Fibroblast of mammary gland (primary cell): Measurements from ENCODE around the gene CENPL.

Experiments used
- DNase-seq: peaks from one replicate; pipeline ENCODE4 v3.0.0-alpha.2; 2010; ENCODE audit warnings: low read depth
- H3K4me3 ChIP-seq: 2 replicates; pipeline ENCODE4 v1.5.1; 2011; ENCODE audit warnings: low read depth, mild to moderate bottlenecking, low read length, moderate library complexity; ENCODE audit not compliant: control insufficient read depth
- TF ChIP-seq, protein P1 (sequence below): conservative IDR thresholded peaks from 2 replicates; pipeline ENCODE4 v1.5.1; 2011; ENCODE audit warnings: low read depth, low read length, inconsistent platforms; ENCODE audit not compliant: control insufficient read depth, insufficient read depth

CENPL gene

DNA sequence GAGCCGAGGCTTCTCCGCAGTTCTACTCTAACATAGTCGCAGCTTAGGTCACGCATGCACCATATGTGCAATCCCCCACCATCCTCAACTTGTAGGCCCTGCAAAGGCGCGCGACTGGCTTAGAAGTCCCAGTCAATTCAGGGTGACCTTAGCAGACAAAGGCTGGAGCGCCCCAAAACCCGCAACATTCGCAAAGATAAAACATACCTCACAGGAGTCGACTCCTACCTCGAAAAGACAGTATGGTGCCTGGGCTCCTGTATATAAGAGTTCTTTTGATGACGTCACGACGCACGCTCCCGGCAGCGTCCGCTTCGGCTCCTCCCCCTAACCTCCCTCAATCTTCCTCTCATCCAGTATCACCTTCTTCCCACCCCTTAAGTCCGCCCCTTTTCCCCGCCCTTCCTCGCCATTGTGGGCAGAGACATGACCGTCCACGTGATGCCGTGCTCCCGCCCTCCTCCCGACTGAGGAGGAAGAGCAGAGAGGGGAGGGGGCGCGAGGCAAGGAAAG, 43.1 kb upstream of the CENPL start, which contains the start of gene GAS5:
GAS5 (minus strand) TSS at position 237 of the 513 bp plus-strand sequence.
- DNase-seq = peak; percentile 99
- TF ChIP-seq, protein P1, sequence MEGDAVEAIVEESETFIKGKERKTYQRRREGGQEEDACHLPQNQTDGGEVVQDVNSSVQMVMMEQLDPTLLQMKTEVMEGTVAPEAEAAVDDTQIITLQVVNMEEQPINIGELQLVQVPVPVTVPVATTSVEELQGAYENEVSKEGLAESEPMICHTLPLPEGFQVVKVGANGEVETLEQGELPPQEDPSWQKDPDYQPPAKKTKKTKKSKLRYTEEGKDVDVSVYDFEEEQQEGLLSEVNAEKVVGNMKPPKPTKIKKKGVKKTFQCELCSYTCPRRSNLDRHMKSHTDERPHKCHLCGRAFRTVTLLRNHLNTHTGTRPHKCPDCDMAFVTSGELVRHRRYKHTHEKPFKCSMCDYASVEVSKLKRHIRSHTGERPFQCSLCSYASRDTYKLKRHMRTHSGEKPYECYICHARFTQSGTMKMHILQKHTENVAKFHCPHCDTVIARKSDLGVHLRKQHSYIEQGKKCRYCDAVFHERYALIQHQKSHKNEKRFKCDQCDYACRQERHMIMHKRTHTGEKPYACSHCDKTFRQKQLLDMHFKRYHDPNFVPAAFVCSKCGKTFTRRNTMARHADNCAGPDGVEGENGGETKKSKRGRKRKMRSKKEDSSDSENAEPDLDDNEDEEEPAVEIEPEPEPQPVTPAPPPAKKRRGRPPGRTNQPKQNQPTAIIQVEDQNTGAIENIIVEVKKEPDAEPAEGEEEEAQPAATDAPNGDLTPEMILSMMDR = no peak
- peak within 1 kb of the TSS; percentile 98 for H3K4me3 ChIP-seq

DNA sequence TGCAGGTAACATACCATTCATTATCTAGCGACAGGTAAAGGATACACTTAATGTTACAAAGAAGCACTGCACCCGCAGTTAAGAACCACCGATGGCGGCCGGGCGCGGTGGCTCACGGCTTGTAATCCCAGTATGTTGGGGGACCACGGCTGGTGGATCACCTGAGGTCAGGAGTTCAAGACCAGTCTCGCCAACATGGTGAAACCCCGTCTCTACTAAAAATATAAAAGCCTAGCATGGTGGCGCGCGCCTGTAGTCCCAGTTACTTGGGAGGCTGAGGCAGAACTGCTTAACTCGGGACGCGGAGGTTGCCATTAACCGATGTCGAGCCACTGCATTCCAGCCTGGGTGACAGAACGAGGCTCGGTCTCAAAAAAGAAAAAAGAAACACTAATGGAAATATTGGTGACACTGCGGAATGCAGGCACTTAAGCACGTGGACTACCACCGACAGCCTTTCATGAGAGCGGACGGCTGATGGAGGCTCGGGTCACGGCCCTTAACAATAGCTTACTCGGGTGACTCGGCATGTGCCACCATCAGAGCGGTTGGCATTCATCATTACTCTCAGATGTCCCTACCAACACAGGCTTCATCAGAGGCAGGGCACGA, 42.6 kb upstream of the CENPL start:
- peak overlapping the region; percentile 98 for H3K4me3 ChIP-seq
- TF ChIP-seq, protein P1 = no peak
- DNase-seq = no peak

DNA sequence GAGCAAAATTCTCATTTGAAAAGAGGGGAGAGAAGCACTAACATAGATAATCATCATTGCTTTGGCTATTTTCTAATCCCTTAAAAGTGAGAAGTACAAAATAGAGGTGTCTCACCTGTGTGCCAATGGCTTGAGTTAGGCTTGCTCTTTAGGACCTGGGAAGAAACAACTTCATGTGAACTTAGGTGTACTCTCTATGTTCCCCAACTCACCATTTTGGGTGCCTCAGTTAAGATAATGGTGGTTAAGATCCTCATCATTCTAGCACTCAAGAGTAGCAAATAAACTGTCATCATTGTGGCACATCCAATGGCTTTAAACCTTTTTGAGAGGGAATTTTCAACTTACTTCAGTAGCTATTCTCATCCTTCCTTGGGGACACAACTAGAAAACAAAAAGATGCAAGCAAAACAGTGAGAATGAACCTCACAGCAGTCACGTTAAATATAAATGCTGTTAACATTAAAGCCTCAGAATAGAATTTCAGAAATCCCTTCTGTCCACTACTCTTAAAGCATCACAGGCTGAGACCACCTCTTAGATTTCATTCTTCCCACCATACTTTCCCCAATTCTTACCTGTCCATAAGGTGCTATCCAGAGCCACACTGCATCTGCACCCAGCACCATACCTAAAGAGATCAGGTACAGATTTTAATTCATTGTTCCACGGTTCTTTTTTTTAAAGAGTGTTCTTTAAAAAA, 41.9 kb upstream of the CENPL start:
- no peak for DNase-seq
- H3K4me3 ChIP-seq = peak overlapping the region; percentile 98
- TF ChIP-seq, protein P1 = no peak

GRCh38 chr1:173865468-173866164, 40.9 kb upstream of the CENPL start:
- H3K4me3 ChIP-seq = peak overlapping the region; percentile 98

GRCh38 chr1:173864179-173864867, 39.6 kb upstream of the CENPL start:
- TF ChIP-seq, protein P1 = no peak
- peak overlapping the region; percentile 98 for H3K4me3 ChIP-seq
- DNase-seq = peak; percentile 50

More at GRCh38 chr1:173865468-173866164, 40.9 kb upstream of the CENPL start:
- no peak for DNase-seq
- TF ChIP-seq, protein P1 = no peak
